HG03095 (cell line): ENCODE measurements around the gene TFB2M.
"Not testable (repeated sequence)": the region's sequence is repeated elsewhere in the genome, so short reads cannot be mapped to it uniquely, and the experiment has no call there.

Experiments used
- ATAC-seq: cut with Tn5 transposase; IDR thresholded peaks from one replicate; pipeline ENCODE4 v1.9.1; 2021; ENCODE audit warnings: moderate library complexity; ENCODE audit not compliant: unreplicated experiment

The TFB2M gene

DNA sequence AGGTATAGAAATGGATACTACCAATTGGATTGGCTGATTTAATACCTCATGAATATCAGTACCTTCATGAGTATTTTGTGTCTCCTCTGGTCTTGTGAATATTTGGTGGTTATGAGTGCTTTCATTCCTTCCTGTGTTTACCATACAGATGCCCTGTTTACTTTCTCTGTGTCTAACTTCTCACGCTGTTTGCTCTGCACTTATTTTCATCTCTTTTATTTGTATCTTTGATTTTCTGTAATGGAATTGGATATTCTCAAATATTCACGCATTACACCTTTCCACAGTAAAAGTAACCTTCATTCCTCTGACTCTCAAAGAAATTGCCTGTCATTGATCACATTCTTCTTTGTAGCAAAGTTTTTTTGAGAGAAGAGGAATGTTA lies 17.0 kb upstream of the TFB2M start:
- ATAC-seq: no peak

- no peak for ATAC-seq
These were observed 16.4 kb upstream of the TFB2M start for GRCh38 chr1:246582301-246583055.

- no peak for ATAC-seq
These were observed 14.7 kb upstream of the TFB2M start for GRCh38 chr1:246580497-246581370.

DNA sequence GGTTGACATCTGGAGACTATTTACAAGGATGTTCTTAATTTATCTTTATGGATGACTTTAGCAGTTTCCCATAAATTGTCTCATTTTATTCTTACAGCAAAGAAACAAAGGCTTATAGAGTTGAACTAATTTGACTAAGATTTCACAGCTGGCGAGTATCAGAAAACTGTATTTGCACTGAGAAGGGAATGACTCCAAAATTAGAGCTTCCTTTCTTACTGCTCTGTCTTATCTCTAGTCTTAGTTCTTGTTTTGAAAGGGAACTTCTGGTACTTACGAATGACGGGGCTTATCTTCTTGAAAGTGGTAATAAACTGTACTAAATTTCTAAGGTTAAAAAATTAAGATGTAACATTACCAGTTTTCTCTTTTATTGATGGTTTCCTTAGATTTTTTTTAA lies 13.8 kb upstream of the TFB2M start:
- peak; percentile 81 for ATAC-seq

DNA sequence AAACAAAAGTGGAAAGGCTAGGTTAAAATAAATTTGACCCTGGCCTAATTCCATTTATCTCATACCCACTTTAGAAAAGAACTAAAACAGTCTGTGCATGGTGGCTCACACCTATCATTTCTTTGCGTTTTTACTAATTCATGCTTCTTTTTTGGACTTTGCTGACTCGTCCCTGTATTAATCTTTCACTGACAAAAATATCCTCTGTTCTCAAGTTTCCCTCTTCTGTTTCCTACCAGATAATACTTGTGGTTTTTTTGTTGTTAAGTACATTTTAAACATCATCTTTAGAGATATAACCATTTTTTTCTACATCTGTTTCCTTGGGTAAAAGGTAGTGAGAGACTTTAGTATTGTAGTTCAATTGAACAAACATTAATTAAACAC lies 11.7 kb upstream of the TFB2M start:
- no peak for ATAC-seq

DNA sequence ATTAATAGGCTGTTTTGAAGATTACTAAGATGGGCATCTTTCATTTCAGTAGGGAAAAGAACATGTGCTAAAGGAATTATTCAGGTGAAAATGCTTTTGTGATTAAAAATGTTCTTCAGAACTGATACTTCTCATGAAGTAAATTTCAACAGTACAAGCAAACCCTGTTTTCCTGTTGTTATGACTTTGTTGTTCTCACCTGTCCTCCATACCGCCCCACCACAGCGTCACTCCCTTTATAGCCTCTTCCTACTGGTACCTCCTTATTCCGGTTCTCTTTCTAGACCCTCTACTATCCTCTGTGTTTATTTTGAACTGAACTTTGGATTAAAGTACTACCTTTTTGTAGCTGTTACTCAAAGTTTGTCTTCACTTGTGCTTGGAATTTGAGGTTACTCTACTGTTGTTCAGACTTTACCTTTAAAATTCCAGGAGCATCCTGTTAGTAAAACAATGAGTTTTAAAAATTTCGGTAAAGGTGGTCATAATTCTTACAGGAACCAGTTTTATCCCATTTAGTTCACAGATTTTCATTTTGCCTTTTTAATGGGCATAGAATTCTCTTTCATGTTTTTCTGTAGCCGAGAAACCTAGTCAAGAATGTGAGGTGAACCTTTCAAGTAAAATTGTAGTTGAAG lies 11.1 kb upstream of the TFB2M start:
- ATAC-seq: no peak

DNA sequence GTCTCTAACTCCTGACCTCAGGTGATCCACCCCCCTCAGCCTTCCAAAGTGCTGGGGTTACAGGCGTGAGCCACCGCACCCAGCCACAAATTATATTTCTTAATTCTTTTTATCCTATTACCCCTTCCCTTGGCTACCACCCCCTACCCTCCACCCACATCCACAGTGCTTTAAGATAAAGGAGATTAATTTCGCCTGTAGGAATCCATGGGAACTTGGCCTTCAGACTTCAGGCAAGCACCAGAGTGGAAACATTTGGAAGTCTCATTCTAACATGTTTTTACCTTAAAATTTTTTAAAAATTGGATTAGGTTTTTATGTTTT lies 10.6 kb upstream of the TFB2M start:
- ATAC-seq: no peak

DNA sequence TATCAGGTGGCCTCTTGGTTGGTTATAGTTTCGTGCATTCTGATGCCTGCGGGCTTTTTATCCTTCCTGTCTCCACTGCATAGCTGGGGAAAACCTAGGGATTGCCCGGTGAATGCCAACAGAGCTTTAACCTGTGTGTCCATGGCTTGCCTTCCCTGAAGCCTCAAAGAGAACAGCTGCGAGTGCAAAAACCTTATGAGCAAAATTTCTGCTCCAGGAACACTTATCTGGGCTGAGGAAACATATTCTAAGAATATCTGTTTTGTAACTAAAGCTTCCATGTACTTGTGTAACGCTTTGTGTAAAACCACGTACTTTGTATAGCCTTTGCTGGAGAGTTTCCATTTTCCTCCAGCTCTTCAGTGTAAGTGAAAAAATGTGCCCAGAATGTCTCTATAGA lies 7.4 kb upstream of the TFB2M start:
- ATAC-seq: no peak

GRCh38 chr1:246572785-246573184 lies 6.7 kb upstream of the TFB2M start:
- ATAC-seq: no peak

DNA sequence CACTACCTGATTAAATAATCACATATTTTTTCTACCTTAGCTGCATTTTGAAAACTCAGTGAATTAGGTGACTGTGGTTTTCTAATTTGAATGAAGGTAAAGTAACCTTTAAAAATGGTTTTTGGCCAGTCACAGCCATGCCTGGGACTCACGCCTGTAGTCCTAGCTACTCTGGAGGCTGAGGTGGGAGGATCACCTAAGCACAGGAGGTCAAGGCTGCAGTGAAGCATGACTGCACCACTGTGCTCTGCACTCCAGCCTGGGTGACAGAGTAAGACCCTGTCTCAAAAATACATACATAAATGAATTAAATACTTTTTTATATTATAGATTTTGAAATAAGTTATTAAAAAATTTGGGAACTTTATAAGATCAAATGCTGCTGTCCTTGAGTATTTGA lies 5.9 kb upstream of the TFB2M start:
- no peak for ATAC-seq

- not testable (repeated sequence) for ATAC-seq
These were observed 5.2 kb upstream of the TFB2M start for GRCh38 chr1:246571309-246571708.

DNA sequence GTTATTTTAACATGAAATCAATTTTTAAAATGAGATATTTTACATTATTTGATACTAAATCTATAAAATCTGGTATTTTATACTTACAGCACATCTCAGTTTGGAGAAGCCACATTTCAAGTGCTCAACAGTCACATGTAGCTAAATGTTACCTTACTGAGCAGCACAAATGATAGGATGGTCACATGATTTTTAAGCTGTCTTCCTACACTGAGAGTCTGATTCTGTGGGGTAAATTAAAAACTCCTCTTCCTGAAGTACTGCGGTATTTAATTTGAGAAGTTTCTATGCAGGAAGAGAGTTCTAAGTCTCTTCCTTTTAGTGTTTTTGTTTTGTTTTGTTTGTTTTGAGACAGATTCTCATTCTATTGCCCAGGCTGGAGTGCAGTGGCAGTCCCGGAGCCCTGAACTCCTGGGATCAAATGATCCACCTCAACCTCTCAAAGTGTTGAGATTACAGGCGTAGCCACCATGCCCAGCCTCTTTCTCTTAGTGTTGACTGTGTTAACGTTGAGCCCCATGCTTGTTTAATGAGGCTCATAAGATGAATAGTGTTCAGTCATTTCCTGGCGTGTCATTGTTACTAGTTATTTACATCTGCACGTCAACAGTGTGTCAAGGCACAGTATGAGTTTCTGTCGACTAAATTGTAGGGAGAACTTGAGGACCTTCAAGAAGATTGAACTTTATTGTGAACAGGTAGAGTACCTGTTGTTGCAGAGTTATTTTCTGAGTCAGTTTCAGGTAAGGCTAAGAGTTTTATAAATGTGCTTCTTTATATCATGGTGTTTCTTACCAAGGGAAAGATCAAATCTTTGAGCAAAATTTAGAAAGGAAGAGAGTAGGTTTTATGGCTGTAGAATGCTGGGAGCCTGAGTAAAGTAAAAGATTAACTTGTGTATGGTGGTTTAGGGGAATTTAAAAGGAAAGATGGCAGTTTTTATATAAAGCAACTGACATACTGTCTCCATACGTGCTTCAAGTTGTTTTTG lies 3.5 kb upstream of the TFB2M start:
- ATAC-seq: no peak

DNA sequence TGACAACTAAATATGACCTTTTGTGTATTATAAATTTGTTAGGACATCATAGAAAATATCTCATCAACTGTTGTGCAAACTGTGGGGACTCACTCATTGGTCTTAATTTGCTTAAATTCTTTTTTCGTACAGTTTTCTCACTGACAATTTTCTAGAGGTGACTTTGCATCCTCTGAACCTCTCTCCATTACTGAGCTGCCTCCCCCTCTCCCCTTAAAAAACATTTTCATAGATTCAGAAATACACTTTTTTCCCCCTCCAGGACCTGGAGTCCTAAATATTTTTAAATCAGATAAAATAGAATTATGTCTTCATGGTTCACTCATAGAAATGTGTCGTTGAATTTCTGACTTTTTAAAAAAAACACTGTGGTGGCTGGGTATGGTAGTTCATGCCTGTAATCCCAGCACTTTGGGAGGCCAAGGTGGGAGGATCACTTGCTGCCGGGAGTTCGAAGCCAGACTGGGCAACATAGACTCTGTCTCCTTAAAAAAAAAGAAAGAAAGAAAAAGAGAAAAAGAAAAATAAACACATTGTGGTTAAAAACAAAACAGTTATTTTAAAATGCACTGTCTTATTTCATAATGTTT lies 1.7 kb upstream of the TFB2M start:
- ATAC-seq: no peak

DNA sequence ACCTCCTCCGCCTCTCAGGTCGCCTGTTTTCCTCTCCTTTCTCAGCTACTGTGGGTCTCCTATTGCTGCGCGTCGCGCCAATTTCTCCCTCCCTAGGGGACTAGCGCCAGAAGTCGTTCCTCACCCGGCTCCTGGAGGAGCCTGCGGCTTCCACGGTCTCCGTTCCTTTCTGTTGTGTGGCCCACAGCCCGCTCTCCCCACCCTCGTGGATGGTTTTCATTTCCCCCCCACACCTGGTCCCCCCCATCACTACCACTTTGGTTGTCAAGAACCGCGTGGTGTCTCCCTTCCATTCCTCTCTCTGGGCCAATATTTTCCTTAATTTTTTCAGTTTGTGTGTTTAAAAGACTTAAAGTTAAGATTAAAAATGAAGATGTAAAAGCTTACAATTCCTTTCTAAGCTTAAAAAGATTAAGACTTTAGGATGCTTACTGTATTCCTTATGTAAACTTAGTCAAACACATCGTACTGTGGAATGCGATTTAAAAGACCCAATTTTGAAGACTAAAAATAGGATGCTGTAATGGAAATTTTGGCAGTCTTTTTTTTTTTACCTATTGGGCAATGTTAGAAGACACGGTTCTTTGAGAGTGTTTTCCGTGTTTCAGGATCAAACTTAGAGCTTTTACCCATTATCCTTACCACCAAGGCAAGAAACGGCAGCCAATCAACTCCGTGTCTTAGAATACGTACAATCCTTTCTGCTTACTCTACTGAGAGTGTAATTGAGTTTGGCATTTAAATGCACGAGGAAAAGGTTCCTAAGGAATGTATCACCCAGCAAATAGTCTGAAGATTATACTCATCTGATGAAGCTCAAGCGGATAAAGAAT lies 968 bp upstream of the TFB2M start:
- ATAC-seq: peak; percentile 26

- peak; percentile 0 for ATAC-seq
These were observed 322 bp downstream of the TFB2M start for GRCh38 chr1:246565751-246566127.

DNA sequence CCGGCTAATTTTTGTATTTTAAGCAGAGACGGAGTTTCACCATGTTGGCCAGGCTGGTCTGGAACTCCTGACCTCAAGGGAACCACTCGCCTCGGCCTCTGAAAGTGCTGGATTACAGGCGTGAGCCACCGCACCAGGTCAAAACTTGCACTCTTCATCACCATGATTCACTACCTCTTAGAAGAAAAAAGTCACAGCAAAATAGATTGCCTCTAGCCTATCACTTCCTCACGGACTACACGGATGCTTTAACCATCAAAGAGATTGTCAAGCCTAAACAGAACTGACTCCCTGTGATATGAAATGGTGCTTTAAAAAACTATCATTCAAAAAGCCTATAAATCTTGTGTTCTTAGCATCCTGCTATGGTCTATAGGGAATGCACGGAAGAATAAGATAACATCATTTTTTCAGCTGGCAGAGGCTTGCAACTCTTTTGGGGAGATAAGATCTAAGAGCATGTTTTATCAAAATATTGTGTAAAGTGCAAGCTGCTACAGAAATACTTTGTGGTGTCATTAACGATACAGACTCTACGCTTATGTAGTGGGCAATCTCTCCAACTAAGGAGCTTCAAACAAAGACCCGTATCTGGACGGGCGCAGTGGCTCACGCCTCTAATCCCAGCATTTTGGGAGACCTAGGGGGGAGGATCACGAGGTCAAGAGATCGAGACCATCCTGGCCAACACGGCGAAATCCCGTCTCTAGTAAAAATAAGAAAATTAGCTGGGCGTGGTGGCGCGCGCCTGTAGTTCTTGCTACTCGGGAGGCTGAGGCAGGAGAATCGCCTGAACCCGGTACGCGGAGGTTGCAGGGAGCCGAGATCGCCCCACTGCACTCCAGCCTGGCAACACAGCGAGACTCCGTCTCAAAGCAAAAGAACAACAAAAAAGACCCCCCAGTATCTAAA lies 966 bp downstream of the TFB2M start:
- ATAC-seq: no peak

DNA sequence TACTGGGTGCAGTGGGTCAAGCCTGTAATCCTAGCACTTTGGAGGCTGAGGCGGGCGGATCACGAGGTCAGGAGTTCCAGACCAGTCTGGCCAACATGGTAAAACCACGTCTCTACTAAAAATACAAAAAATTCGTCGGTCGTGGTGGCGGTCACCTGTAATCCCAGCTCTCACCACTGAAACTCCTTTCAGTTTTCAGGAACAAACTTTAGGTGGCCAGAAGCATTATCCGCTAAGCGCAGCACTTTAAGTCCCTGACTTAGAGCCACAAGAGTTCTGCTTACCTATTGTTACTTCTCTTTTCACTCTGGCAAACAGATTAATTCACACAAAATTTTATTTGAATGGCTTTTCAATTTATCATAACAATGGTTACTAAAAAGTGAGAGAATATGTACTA lies 5.2 kb downstream of the TFB2M start:
- ATAC-seq: not testable (repeated sequence)

- no peak for ATAC-seq
These were observed 6.8 kb downstream of the TFB2M start for GRCh38 chr1:246559310-246559709.

DNA sequence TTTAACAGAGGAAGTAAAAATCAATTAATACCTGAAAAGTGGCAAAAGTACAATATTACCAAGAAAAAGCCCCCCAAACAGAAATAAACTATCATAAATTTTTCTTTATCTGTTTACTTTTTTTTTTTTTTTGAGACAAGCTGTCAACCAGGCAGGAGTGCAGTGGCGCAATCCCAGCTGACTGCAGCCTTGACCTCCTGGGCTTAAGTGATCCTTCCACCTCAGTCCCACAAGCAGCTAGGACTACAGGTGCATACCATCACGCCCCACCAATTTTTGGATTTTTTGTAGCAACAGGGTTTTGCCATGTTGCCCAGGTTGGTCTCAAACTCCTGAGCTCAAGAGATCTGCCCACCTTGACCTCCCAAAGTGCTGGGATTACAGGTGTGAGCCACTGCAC lies 8.0 kb downstream of the TFB2M start:
- no peak for ATAC-seq
